GM12801 (cell line): ENCODE measurements around the gene HDAC4.

ENCODE experiments used
- CTCF ChIP-seq: IDR thresholded peaks from one replicate; pipeline ENCODE4 v1.5.1; 2011; ENCODE audit warnings: control low read depth; ENCODE audit not compliant: insufficient read length; ENCODE audit errors: extremely low read depth

Gene HDAC4

GRCh38 chr2:239006622-239007285, 394.1 kb downstream of the HDAC4 start:
- no peak for TF ChIP-seq CTCF

- no peak for TF ChIP-seq CTCF
Measured at GRCh38 chr2:239005586-239005985, 395.2 kb downstream of the HDAC4 start.

- no peak for TF ChIP-seq CTCF
Measured at GRCh38 chr2:239004274-239005015, 396.4 kb downstream of the HDAC4 start.

GRCh38 chr2:239003624-239004273, 397.1 kb downstream of the HDAC4 start:
- no peak for TF ChIP-seq CTCF

GRCh38 chr2:239002954-239003623, 397.7 kb downstream of the HDAC4 start:
- no peak for TF ChIP-seq CTCF

GRCh38 chr2:239002591-239002953, 398.2 kb downstream of the HDAC4 start:
- TF ChIP-seq CTCF: no peak

- TF ChIP-seq CTCF: no peak
Measured at GRCh38 chr2:239001794-239002193, 399.0 kb downstream of the HDAC4 start.
